Suppressor macrophage treated with lipopolysaccharide for 1 hour (primary cell): ENCODE results near the gene DAGLB.
A peak's percentile ranks its signal among the peaks of the same experiment; 100 is the strongest.

Experiments used
- DNase-seq, 3 donors: peaks; one replicate each; pipeline ENCODE4 v3.0.0-alpha.2; 2020 to 2022

Gene DAGLB

DNA sequence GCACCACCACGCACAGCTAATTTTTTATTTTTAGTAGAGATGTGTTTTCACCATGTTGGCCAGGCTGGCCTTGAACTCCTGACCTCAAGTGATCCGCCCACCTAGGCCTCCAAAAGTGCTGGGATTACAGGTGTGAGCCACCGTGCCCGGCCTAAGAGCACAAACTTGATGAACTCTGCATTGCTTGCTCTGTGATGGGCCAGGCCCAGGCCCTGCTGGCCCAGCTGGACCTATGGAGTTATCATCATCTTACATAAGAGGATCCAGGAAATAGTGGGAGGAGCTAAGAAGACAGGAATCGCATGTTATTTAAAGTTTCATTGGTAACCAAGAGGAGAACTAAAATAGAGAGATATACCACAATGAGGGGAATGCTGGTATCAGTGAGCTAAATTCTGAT lies 86.9 kb downstream of the DAGLB start:
- DNase-seq: peak; percentile 50 to 68 (median 59)

DNA sequence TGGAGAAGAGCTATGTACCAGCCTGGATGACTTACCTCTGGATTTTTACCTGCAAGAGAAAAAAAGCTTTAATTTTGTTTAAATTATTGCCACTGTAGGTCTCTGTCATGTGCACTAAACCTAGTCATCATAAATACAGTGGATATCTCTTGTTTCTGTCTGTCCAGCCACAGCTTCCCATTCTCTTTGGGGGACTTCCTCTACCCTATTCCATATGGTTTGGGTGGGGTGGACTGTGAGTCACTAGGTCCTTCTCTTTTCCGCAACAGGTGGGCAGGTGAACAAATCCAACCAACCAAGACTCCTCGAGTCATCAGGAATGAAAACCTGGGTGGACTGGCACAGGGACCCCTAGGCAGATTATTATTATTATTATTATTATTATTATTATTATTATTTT lies 88.0 kb downstream of the DAGLB start:
- DNase-seq: peak; percentile 45 to 70 (median 51)
